SK-N-SH (cell line): ENCODE results near the gene IL12B. TPM values are rescaled to one million over a fixed set of nuclear protein-coding genes. Genes with fewer than 3 reads are reported as not detected.
A peak's percentile ranks its signal among the peaks of the same experiment; 100 is the strongest.

Experiments
- CTCF ChIA-PET: fragments of 300-600, 350-600 bp; formaldehyde crosslinking; extraction: SDS; loops from one replicate; lab custom pipeline; 2021; lab: Yijun Ruan, JAX
- POLR2A ChIA-PET: fragments of 350-600 bp; sonication (Branson Sonifier 250); formaldehyde crosslinking; extraction: SDS; loops from one replicate; lab custom pipeline; 2020; ENCODE audit warnings: antibody characterized with exemption, inconsistent platforms; lab: Yijun Ruan, JAX
- DNase-seq: peaks from one replicate; pipeline ENCODE4 v3.0.0; 2012
- H2AFZ ChIP-seq: fragments of 200-600 bp; sonication (generic); 2 replicates; pipeline ENCODE4 v1.8.1; 2016; ENCODE audit warnings: antibody characterized with exemption, mild to moderate bottlenecking, low read depth
- H3F3A ChIP-seq: fragments of 200-600 bp; sonication (generic); replicated peaks from 2 replicates; pipeline ENCODE3; 2016; ENCODE audit warnings: antibody characterized with exemption, mild to moderate bottlenecking; ENCODE audit not compliant: insufficient read depth
- H3K27ac ChIP-seq, 2 experiments: fragments of 200-500 bp in 1 of 2; fragments of 200-600 bp in 1 of 2; sonication (Bioruptor generic) in 1 of 2; sonication (generic), shearing (Covaris generic) in 1 of 2; 2 replicates each; pipeline versions ENCODE4 v1.5.1 to v1.6.1; 2014 to 2016; ENCODE audit warnings: low read depth in 2 of 2, inconsistent platforms in 1 of 2, low read length in 1 of 2, mild to moderate bottlenecking in 1 of 2, mixed read lengths in 1 of 2
- H3K27me3 ChIP-seq: fragments of 200-600 bp; sonication (generic), shearing (Covaris generic); 2 replicates; pipeline ENCODE4 v1.6.1; 2016; ENCODE audit warnings: mixed run types; ENCODE audit not compliant: insufficient read depth
- H3K36me3 ChIP-seq, 2 experiments: fragments of 200-500 bp in 1 of 2; fragments of 200-600 bp in 1 of 2; sonication (Bioruptor generic) in 1 of 2; sonication (generic) in 1 of 2; replicated peaks in 1 of 2; 2 replicates each; pipeline versions ENCODE3 to v1.5.1; 2014 to 2016; ENCODE audit warnings: low read length in 1 of 2, mild to moderate bottlenecking in 1 of 2; ENCODE audit not compliant: insufficient read depth in 2 of 2, control insufficient read depth in 1 of 2
- H3K4me1 ChIP-seq, 2 experiments: fragments of 200-500 bp in 1 of 2; fragments of 200-600 bp in 1 of 2; sonication (Bioruptor generic) in 1 of 2; sonication (generic), shearing (Covaris generic) in 1 of 2; 2 replicates each; pipeline versions ENCODE4 v1.5.1 to v1.6.1; 2014 to 2016; ENCODE audit warnings: low read depth in 1 of 2, low read length in 1 of 2, mixed run types in 1 of 2; ENCODE audit not compliant: insufficient read depth in 2 of 2, control insufficient read depth in 1 of 2
- H3K4me2 ChIP-seq: fragments of 200-600 bp; sonication (generic), shearing (Covaris generic); 2 replicates; pipeline ENCODE4 v1.6.1; 2017; ENCODE audit warnings: mixed run types
- H3K4me3 ChIP-seq, 2 experiments: fragments of 200-500 bp in 1 of 2; fragments of 200-600 bp in 1 of 2; sonication (Bioruptor generic) in 1 of 2; sonication (generic), shearing (Covaris generic) in 1 of 2; 2 replicates each; pipeline versions ENCODE4 v1.5.1 to v1.8.1; 2014 to 2016; ENCODE audit warnings: low read depth in 2 of 2, inconsistent platforms in 1 of 2, low read length in 1 of 2, mild to moderate bottlenecking in 1 of 2, mixed read lengths in 1 of 2, moderate library complexity in 1 of 2
- H3K79me2 ChIP-seq: fragments of 200-600 bp; sonication (generic); 2 replicates; pipeline ENCODE4 v1.8.1; 2017; ENCODE audit warnings: mild to moderate bottlenecking; ENCODE audit not compliant: insufficient read depth
- H3K9ac ChIP-seq: fragments of 200-600 bp; sonication (generic); 2 replicates; pipeline ENCODE4 v1.6.1; 2017; ENCODE audit warnings: mixed run types
- H3K9me2 ChIP-seq: fragments of 200-600 bp; sonication (generic); 2 replicates; pipeline ENCODE4 v1.6.1; 2017; ENCODE audit warnings: mixed run types
- H3K9me3 ChIP-seq: fragments of 200-600 bp; sonication (generic); 2 replicates; pipeline ENCODE4 v1.6.1; 2017; ENCODE audit warnings: mixed run types, mild to moderate bottlenecking, moderate library complexity
- H4K20me1 ChIP-seq: fragments of 200-600 bp; sonication (generic); 2 replicates; pipeline ENCODE4 v1.6.1; 2017; ENCODE audit warnings: mild to moderate bottlenecking, mixed run types; ENCODE audit not compliant: insufficient read depth
- EP300 ChIP-seq, 2 experiments: IDR thresholded peaks; 2 replicates each; pipeline versions ENCODE4 v1.4.0 to v1.6.1; 2012; ENCODE audit warnings: borderline replicate concordance in 1 of 2, low read depth in 1 of 2, low read length in 1 of 2
- EZH2phosphoT487 ChIP-seq: fragments of 200-600 bp; sonication (generic); IDR thresholded peaks from 2 replicates; pipeline ENCODE4 v1.6.1; 2017; ENCODE audit warnings: low read depth, mixed run types, mild to moderate bottlenecking, antibody characterized with exemption, moderate library complexity, borderline replicate concordance
- FOSL2 ChIP-seq: IDR thresholded peaks from 2 replicates; pipeline ENCODE4 v1.4.0; 2012; ENCODE audit warnings: low read depth, mild to moderate bottlenecking, moderate library complexity, borderline replicate concordance
- FOXM1 ChIP-seq: IDR thresholded peaks from 2 replicates; pipeline ENCODE4 v1.4.0; 2012; ENCODE audit warnings: low read depth, mild to moderate bottlenecking
- JUND ChIP-seq: IDR thresholded peaks from 2 replicates; pipeline ENCODE4 v1.4.0; 2012
- MAX ChIP-seq: IDR thresholded peaks from 2 replicates; pipeline ENCODE4 v1.4.0; 2012; ENCODE audit warnings: low read depth
- MXI1 ChIP-seq: IDR thresholded peaks from 2 replicates; pipeline ENCODE4 v1.6.1; 2012; ENCODE audit warnings: mild to moderate bottlenecking, low read depth, low read length, improper control_type of control experiment
- NFIC ChIP-seq: IDR thresholded peaks from 2 replicates; pipeline ENCODE4 v1.4.0; 2012; ENCODE audit warnings: borderline replicate concordance
- PBX3 ChIP-seq: IDR thresholded peaks from 2 replicates; pipeline ENCODE4; 2012
- POLR2AphosphoS5 ChIP-seq: IDR thresholded peaks from 2 replicates; pipeline ENCODE4 v1.6.1; 2012; ENCODE audit warnings: low read depth, low read length
- RAD21 ChIP-seq: IDR thresholded peaks from 2 replicates; pipeline ENCODE4 v1.6.1; 2012; ENCODE audit warnings: mild to moderate bottlenecking, low read length
- RCOR1 ChIP-seq: fragments of 150-350 bp; IDR thresholded peaks from 2 replicates; pipeline ENCODE4 v1.6.1; 2017; ENCODE audit warnings: antibody characterized with exemption, low read length
- RFX5 ChIP-seq: IDR thresholded peaks from 2 replicates; pipeline ENCODE4 v1.6.1; 2012; ENCODE audit warnings: mild to moderate bottlenecking, improper control_type of control experiment, low read length
- TAF1 ChIP-seq: IDR thresholded peaks from 2 replicates; pipeline ENCODE4 v1.6.1; 2012; ENCODE audit warnings: low read depth, mild to moderate bottlenecking, low read length, moderate library complexity, borderline replicate concordance
- TCF12 ChIP-seq: IDR thresholded peaks from 2 replicates; pipeline ENCODE4 v1.4.0; 2012
- USF1 ChIP-seq: IDR thresholded peaks from 2 replicates; pipeline ENCODE4 v1.4.0; 2012; ENCODE audit warnings: low read depth, borderline replicate concordance
- ZBTB33 ChIP-seq: IDR thresholded peaks from 2 replicates; pipeline ENCODE4 v1.4.0; 2012; ENCODE audit warnings: low read depth, borderline replicate concordance
- WGBS: methylation state at CpG from one replicate; pipeline ENCODE4 v1.1.6; 2017; ENCODE audit warnings: low lambda C conversion rate; 5-methylcytosine and 5-hydroxymethylcytosine counted together
- polyA plus RNA-seq, 3 experiments: library from polyadenylated mRNA; depleted of rRNA; stranded (reverse); fragments of >200 nt; gene quantifications; 2 replicates each; pipeline ENCODE4 v1.2.3, GENCODE V29; 2012

The IL12B gene
- polyA plus RNA-seq, 1 of the 3 experiments (the other 2 are of a cell fraction), result not detected

GRCh38 chr5:159324986-159325385 lies 5.3 kb downstream of the IL12B start (continued):
- TF ChIP-seq MAX (no peak), ZBTB33 (no peak), TAF1 (no peak), TCF12 (no peak), MXI1 (no peak), USF1 (no peak), EZH2phosphoT487 (no peak), RFX5 (no peak), EP300 (IDR thresholded peaks at IDR 0.05; ENCODE audit: borderline replicate concordance in 1 of 2, low read depth in 1 of 2, low read length in 1 of 2) (no peak)

GRCh38 chr5:159324102-159324755 lies 6.1 kb downstream of the IL12B start:
- ChIA-PET CTCF (interaction anchor here (0.7 to 3.0 kb wide), 4 partner anchors 7 to 38 kb away, joined by 3 to 14 read pairs (median 3); no protein-coding TSS in a partner anchor), POLR2A (no interaction called here)
- no peak for DNase-seq
- WGBS, result 65% methylated on average over 3 of the region's 3 CpGs
- Histone ChIP-seq H3K36me3 (no peaks in the 10 kb centered on the region), H3K9ac (no peak overlapping the region), H3K9me2 (no peaks in the 10 kb centered on the region), H3K27me3 (no peaks in the 10 kb centered on the region; the same call in 1 of the 2 replicates), H4K20me1 (no peaks in the 10 kb centered on the region), H3K27ac (peak overlapping the region in 1 of 2 experiments; percentile 11; a peak in 1 of 4 replicates), H3F3A (peaks cover 5% of the 10 kb centered on the region), H2AFZ (no peak overlapping the region), H3K79me2 (no peaks in the 10 kb centered on the region), H3K4me3 (no peak overlapping the region), H3K4me2 (no peak overlapping the region), H3K4me1 (peaks cover 0 to 10% of the 10 kb centered on the region in 2 experiments; a peak in 2 of 4 replicates), H3K9me3 (no peaks in the 10 kb centered on the region)
- TF ChIP-seq RCOR1, result no peak
- no peak for TF ChIP-seq RAD21
- TF ChIP-seq POLR2AphosphoS5, result peak; percentile 33; the same call in 1 of the 2 replicates
- TF ChIP-seq NFIC, result peak; percentile 22; the same call in 1 of the 2 replicates
- no peak for TF ChIP-seq FOXM1
- peak; percentile 81; the same call in 1 of the 2 replicates for TF ChIP-seq FOSL2
- peak; percentile 92 for TF ChIP-seq TCF12
- TF ChIP-seq PBX3, result peak; percentile 55
- peak; percentile 71 for TF ChIP-seq JUND
- 0 out of 2 replicates have a peak, but pooled peaks have one; percentile 28 for TF ChIP-seq MAX
